Osteoblast (primary cell): Measurements from ENCODE around the gene SLC7A6OS. TPM values are rescaled to one million over a fixed set of nuclear protein-coding genes. Genes with fewer than 3 reads are reported as not detected.
A peak's percentile ranks its signal among the peaks of the same experiment; 100 is the strongest.
"Not testable (repeated sequence)": the region's sequence is repeated elsewhere in the genome, so short reads cannot be mapped to it uniquely, and the experiment has no call there.

Experiments used
- DNase-seq: peaks from one replicate; pipeline ENCODE4 v3.0.0; 2011; ENCODE audit warnings: low spot score, mixed read lengths; ENCODE audit not compliant: insufficient read length; ENCODE audit errors: missing footprints
- H2AFZ ChIP-seq: 2 replicates; pipeline ENCODE4 v1.6.0; 2011; ENCODE audit warnings: mild to moderate bottlenecking, low read length
- H3K27ac ChIP-seq: 2 replicates; pipeline ENCODE4 v1.5.1; 2011; ENCODE audit warnings: mild to moderate bottlenecking, low read depth, low read length, moderate library complexity
- H3K27me3 ChIP-seq: 2 replicates; pipeline ENCODE4 v1.6.0; 2012; ENCODE audit warnings: mild to moderate bottlenecking, control low read depth, inconsistent platforms, low read length, moderate library complexity; ENCODE audit not compliant: insufficient read depth
- H3K36me3 ChIP-seq: 2 replicates; pipeline ENCODE4 v1.5.1; 2011; ENCODE audit warnings: mild to moderate bottlenecking, low read length, control low read depth, moderate library complexity; ENCODE audit not compliant: insufficient read depth
- H3K4me1 ChIP-seq: 2 replicates; pipeline ENCODE4 v1.5.1; 2011; ENCODE audit warnings: mild to moderate bottlenecking, low read length, control low read depth, moderate library complexity; ENCODE audit not compliant: insufficient read depth
- H3K4me2 ChIP-seq: 2 replicates; pipeline ENCODE4 v1.6.0; 2011; ENCODE audit warnings: mild to moderate bottlenecking, low read length; ENCODE audit not compliant: insufficient read depth
- H3K4me3 ChIP-seq: fragments of 200-600 bp; sonication (generic); 3 replicates; pipeline ENCODE4 v1.5.1; 2012; ENCODE audit warnings: mild to moderate bottlenecking, low read length, inconsistent platforms; ENCODE audit not compliant: insufficient read depth
- H3K79me2 ChIP-seq: 2 replicates; pipeline ENCODE4 v1.6.0; 2012; ENCODE audit warnings: mild to moderate bottlenecking, low read length, control low read depth, inconsistent platforms; ENCODE audit not compliant: insufficient read depth
- H3K9me3 ChIP-seq: 2 replicates; pipeline ENCODE4 v1.5.1; 2011; ENCODE audit warnings: low read depth, low read length, control low read depth
- H4K20me1 ChIP-seq: 2 replicates; pipeline ENCODE4 v1.6.0; 2012; ENCODE audit warnings: mild to moderate bottlenecking, low read length, control low read depth; ENCODE audit not compliant: insufficient read depth
- total RNA-seq: library from RNA; depleted of rRNA; stranded (reverse); fragments of >200 nt; gene quantifications from 2 replicates; pipeline ENCODE4 v1.2.3, GENCODE V29; 2012
- TF ChIP-seq, protein P1 (sequence below): IDR thresholded peaks from 2 replicates; pipeline ENCODE4 v1.5.1; 2011; ENCODE audit warnings: mild to moderate bottlenecking, low read depth, low read length, moderate library complexity; ENCODE audit errors: extremely low read depth

SLC7A6OS gene
- total RNA-seq, 1 donor: 12.3 TPM

GRCh38 chr16:68289202-68289601, 21.5 kb downstream of the SLC7A6OS start:
- H3K79me2 ChIP-seq: peaks cover 68% of the 10 kb centered on the region
- H3K27ac ChIP-seq: peak overlapping the region; percentile 59
- no peaks in the 10 kb centered on the region for H3K9me3 ChIP-seq
- TF ChIP-seq, protein P1, sequence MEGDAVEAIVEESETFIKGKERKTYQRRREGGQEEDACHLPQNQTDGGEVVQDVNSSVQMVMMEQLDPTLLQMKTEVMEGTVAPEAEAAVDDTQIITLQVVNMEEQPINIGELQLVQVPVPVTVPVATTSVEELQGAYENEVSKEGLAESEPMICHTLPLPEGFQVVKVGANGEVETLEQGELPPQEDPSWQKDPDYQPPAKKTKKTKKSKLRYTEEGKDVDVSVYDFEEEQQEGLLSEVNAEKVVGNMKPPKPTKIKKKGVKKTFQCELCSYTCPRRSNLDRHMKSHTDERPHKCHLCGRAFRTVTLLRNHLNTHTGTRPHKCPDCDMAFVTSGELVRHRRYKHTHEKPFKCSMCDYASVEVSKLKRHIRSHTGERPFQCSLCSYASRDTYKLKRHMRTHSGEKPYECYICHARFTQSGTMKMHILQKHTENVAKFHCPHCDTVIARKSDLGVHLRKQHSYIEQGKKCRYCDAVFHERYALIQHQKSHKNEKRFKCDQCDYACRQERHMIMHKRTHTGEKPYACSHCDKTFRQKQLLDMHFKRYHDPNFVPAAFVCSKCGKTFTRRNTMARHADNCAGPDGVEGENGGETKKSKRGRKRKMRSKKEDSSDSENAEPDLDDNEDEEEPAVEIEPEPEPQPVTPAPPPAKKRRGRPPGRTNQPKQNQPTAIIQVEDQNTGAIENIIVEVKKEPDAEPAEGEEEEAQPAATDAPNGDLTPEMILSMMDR: no peak
- H4K20me1 ChIP-seq: peaks cover 52% of the 10 kb centered on the region
- H3K4me3 ChIP-seq: no peak overlapping the region
- no peak overlapping the region for H2AFZ ChIP-seq
- peaks cover 62% of the 10 kb centered on the region for H3K36me3 ChIP-seq
- no peak overlapping the region for H3K4me2 ChIP-seq
- no peak for DNase-seq
- peaks cover 39% of the 10 kb centered on the region for H3K4me1 ChIP-seq
- no peaks in the 10 kb centered on the region for H3K27me3 ChIP-seq

DNA sequence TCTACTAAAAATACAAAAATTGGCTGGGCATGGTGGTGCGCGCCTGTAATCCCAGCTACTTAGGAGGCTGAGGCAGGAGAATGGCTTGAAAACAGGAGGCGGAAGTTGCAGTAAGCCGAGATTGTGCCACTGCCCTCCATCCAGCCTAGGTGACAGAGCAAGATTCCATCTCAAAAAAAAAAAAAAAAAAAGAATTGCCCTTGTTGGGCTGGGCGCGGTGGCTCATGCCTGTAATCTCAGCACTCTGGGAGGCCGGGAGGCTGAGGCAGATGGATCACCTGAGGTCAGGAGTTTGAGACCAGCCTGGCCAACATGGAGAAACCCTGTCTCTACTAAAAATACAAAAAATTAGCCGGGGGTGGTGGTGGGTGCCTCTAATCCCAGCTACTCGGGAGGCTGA, 21.9 kb downstream of the SLC7A6OS start:
- H3K4me3 ChIP-seq, DNase-seq, H2AFZ ChIP-seq, H3K9me3 ChIP-seq, H3K27me3 ChIP-seq, H3K4me2 ChIP-seq: not testable (repeated sequence)
- Histone ChIP-seq H3K79me2 (peaks cover 69% of the 10 kb centered on the region), H3K4me1 (peaks cover 39% of the 10 kb centered on the region), H3K27ac (peak overlapping the region; percentile 79), H4K20me1 (peaks cover 50% of the 10 kb centered on the region), H3K36me3 (peaks cover 62% of the 10 kb centered on the region)

DNA sequence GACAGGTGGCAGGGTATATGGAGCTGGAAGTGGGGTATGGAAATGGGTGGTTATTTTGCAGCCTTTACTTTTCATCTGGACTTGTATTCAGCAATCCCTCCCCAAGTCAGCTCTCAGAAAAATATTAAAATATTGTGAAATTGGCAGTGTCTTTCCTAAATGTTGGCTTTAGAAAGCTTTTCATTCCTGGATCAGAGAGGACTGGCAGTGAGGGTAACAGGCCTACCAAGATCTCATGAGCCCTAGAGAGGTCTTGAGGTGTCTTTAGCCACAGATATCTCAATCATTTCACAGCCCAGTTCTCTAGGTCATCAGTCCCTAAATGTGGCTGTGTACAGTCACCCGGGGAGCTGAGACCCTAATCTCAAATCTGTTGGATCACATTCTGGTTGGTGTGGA, 22.5 kb downstream of the SLC7A6OS start:
- Histone ChIP-seq H3K4me1 (peaks cover 39% of the 10 kb centered on the region), H3K79me2 (peaks cover 70% of the 10 kb centered on the region), H3K4me2 (peak overlapping the region; percentile 20), H3K36me3 (peaks cover 61% of the 10 kb centered on the region), H3K4me3 (no peak overlapping the region), H4K20me1 (peaks cover 54% of the 10 kb centered on the region), H3K27ac (peak overlapping the region; percentile 79), H2AFZ (no peak overlapping the region), H3K9me3 (no peaks in the 10 kb centered on the region), H3K27me3 (no peaks in the 10 kb centered on the region)
- TF ChIP-seq, protein P1: no peak
- no peak for DNase-seq

GRCh38 chr16:68287276-68288251, 23.2 kb downstream of the SLC7A6OS start:
- peaks cover 39% of the 10 kb centered on the region for H3K4me1 ChIP-seq

More at GRCh38 chr16:68287276-68288251, 23.2 kb downstream of the SLC7A6OS start:
- H3K4me3 ChIP-seq: peak overlapping the region; percentile 16
- TF ChIP-seq, protein P1: no peak
- peak overlapping the region; percentile 79 for H3K27ac ChIP-seq
- H3K79me2 ChIP-seq: peaks cover 72% of the 10 kb centered on the region
- H3K4me2 ChIP-seq: peak overlapping the region; percentile 60
- peaks cover 54% of the 10 kb centered on the region for H4K20me1 ChIP-seq
- peak; percentile 96 for DNase-seq
- H3K9me3 ChIP-seq: no peaks in the 10 kb centered on the region
- H3K36me3 ChIP-seq: peaks cover 66% of the 10 kb centered on the region
- H3K27me3 ChIP-seq: no peaks in the 10 kb centered on the region
- H2AFZ ChIP-seq: no peak overlapping the region
